Melanocyte of skin (primary cell): ENCODE measurements around the gene GFRA3. TPM values are rescaled to one million over a fixed set of nuclear protein-coding genes. Genes with fewer than 3 reads are reported as not detected.

Experiments used
- total RNA-seq, 2 donors: library from RNA; depleted of rRNA; stranded (reverse); fragments of >200 nt; gene quantifications; 2 replicates each; pipeline ENCODE4 v1.2.3, GENCODE V29; 2012

Gene GFRA3, protein sequence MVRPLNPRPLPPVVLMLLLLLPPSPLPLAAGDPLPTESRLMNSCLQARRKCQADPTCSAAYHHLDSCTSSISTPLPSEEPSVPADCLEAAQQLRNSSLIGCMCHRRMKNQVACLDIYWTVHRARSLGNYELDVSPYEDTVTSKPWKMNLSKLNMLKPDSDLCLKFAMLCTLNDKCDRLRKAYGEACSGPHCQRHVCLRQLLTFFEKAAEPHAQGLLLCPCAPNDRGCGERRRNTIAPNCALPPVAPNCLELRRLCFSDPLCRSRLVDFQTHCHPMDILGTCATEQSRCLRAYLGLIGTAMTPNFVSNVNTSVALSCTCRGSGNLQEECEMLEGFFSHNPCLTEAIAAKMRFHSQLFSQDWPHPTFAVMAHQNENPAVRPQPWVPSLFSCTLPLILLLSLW
- total RNA-seq, result 1 to 10 TPM in 1 of 2 donors, under 1 TPM in 1; 0.67 to 1.0 TPM

DNA sequence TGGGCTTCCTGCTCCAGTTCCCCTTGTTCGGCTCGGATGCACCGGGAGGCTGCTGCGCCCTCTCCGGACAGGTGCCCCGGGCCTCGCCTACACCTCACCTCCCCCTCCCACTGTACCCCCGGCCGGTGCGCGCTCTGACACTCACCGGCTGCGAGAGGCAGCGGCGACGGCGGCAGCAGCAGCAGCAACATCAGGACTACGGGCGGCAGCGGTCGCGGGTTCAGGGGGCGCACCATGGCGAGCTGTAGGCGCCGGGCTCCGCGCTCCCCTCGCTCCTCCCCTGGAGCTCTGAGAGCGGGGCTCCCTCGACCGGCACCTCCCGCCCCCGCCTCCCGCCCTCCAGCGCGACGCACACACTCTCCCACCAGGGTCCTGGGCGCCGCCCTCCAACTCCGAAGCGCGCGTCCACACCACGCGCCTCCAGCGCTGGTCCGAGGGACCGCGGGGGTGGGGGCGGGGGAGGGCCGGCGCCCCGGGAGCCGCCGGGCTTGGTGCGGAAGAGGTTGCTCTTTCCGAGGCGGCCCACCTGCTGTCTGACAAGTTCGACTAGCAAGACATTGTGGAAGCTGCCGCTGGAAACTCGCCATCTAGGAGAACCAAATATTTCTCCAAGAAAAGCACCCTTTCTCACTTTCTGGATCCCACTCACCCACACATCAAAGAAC, at the start of gene GFRA3:
GFRA3 (minus strand) TSS at position 433 of the 665 bp plus-strand sequence; CDS start at position 236, 197 bp downstream.

DNA sequence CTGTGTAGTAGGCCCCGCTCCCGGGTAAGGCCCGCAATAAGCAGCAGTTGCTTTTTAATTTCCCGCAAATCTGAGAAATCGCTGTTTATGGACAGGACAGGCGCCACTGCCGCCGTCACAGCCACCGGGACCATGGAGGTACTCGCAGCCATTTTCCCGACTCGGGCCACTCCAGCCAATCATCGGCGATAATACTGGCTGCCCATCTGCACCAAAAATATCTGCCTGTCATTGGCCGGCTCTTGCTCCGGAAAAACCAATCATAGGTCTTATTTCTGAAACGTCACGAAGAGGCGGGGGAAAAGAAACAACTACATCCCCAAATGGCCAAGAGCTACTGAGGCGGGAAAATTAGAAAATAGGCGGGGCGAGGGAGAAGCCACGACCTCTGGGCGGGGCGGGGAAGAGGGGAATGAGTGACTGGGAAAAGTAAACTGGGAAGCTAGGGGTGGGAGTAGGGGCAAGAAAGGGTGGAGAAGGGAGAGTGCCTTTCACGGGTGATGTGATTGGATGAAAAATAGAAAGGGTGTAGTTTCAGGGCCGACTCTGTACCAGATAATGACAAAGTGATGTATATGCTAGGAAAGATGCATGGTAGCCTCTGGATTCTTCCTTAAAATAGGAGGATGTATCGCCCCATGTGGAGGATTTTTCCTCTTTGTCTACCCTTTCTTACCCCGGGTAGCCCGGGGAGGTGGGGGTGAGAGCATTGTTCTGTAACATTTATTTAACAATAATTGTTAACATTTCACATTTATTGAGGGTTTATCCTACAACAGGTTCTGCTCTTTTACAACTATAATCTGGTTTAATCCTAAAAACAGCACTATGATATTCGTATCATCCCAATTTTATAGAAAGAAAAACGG, 61.0 kb downstream of the GFRA3 start, which contains the start of gene CDC23:
CDC23 (minus strand) TSS at position 163 of the 869 bp plus-strand sequence; CDS start at position 152, 11 bp downstream.

Other genes with a start within 250 kb of the GFRA3 start
- gene FAM13B, start 241.5 kb downstream of the GFRA3 start, total RNA-seq, result 10 to 100 TPM; 31.0 to 45.8 TPM
- not detected for gene WNT8A, start 190.6 kb downstream of the GFRA3 start, total RNA-seq
- gene NME5, start 135.2 kb downstream of the GFRA3 start, total RNA-seq, result 10 to 100 TPM in 1 of 2 donors, 1 to 10 TPM in 1; 8.7 to 12.7 TPM
- gene BRD8, start 96.0 kb downstream of the GFRA3 start, total RNA-seq, result 10 to 100 TPM; 50.3 to 53.7 TPM
- 100 to 1,000 TPM in 1 of 2 donors, 10 to 100 TPM in 1; 87.4 to 102 TPM for gene KIF20A, start 95.5 kb downstream of the GFRA3 start, total RNA-seq
- 10 to 100 TPM; 26.2 to 37.0 TPM for gene CDC23, start 61.3 kb downstream of the GFRA3 start, total RNA-seq
- gene CDC25C, start 57.2 kb upstream of the GFRA3 start, total RNA-seq, result 10 to 100 TPM in 1 of 2 donors, 1 to 10 TPM in 1; 6.9 to 20.0 TPM
- 10 to 100 TPM; 53.3 to 60.9 TPM for gene FAM53C, start 63.6 kb upstream of the GFRA3 start, total RNA-seq
- gene KDM3B, start 78.1 kb upstream of the GFRA3 start, total RNA-seq, result 10 to 100 TPM; 49.6 to 52.9 TPM
- gene REEP2, start 164.4 kb upstream of the GFRA3 start, total RNA-seq, result 1 to 10 TPM; 3.0 to 9.6 TPM
- gene EGR1, start 190.9 kb upstream of the GFRA3 start, total RNA-seq, result under 1 TPM; under 0.01 to 0.67 TPM